T-cell (primary cell): ENCODE measurements around the gene FAM98A. TPM values are rescaled to one million over a fixed set of nuclear protein-coding genes. Genes with fewer than 3 reads are reported as not detected.

ENCODE experiments used
- ATAC-seq, 4 experiments: fragments of 200-7000 bp in 3 of 4; fragments of 150-1000 bp in 1 of 4; cut with Tn5 transposase; replicated peaks in 1 of 4; 1 replicate in 3 of 4; 2 replicates in 1 of 4; pipeline ENCODE4 v1.10.0; 2021; ENCODE audit warnings: moderate library complexity in 3 of 4, mild to moderate bottlenecking in 2 of 4, moderate number of reproducible peaks in 1 of 4
- CTCF ChIA-PET, 2 donors: fragments of 300-600 bp; sonication (Branson Sonifier 250); formaldehyde crosslinking; loops; one replicate each; lab custom pipeline; 2022; ENCODE audit warnings: antibody characterized with exemption in 2 of 2; lab: Charles Lee
- POLR2A ChIA-PET, 2 donors: fragments of 300-600 bp; sonication (Branson Sonifier 250); formaldehyde crosslinking; loops; one replicate each; lab custom pipeline; 2022; ENCODE audit warnings: antibody characterized with exemption in 2 of 2; lab: Charles Lee
- DNase-seq, 35 experiments: peaks; one replicate each; pipeline versions ENCODE4 v3.0.0 to v3.0.0-alpha.2; 2013 to 2023
- H3K27ac ChIP-seq: one replicate; pipeline ENCODE4 v1.5.1; 2013; ENCODE audit warnings: low read length
- H3K27me3 ChIP-seq, 2 experiments: replicated peaks in 1 of 2; 1 replicate in 1 of 2; 2 replicates in 1 of 2; pipeline versions ENCODE4 v1.6.1 to v1.7.0; 2013; ENCODE audit warnings: low read length in 1 of 2, mixed read lengths in 1 of 2; ENCODE audit not compliant: control insufficient read depth in 2 of 2, insufficient read depth in 2 of 2; ENCODE audit errors: extremely low read depth in 1 of 2
- H3K36me3 ChIP-seq, 2 donors: 1 replicate in 1 of 2; 2 replicates in 1 of 2; pipeline versions ENCODE4 v1.6.1 to v1.7.0; 2013; ENCODE audit warnings: low read length in 1 of 2; ENCODE audit not compliant: control insufficient read depth in 2 of 2, insufficient read depth in 1 of 2; ENCODE audit errors: extremely low read depth in 1 of 2
- H3K4me1 ChIP-seq, 2 experiments: 1 replicate in 1 of 2; 2 replicates in 1 of 2; pipeline versions ENCODE4 v1.6.1 to v1.7.0; 2013; ENCODE audit warnings: low read length in 2 of 2, mixed read lengths in 1 of 2; ENCODE audit not compliant: insufficient read depth in 2 of 2, control insufficient read depth in 1 of 2; ENCODE audit errors: extremely low read depth in 1 of 2
- H3K4me3 ChIP-seq, 2 donors: 1 replicate in 1 of 2; 2 replicates in 1 of 2; pipeline versions ENCODE4 v1.5.1 to v1.7.0; 2013; ENCODE audit warnings: mild to moderate bottlenecking in 2 of 2, low read length in 1 of 2, moderate library complexity in 1 of 2; ENCODE audit not compliant: control insufficient read depth in 1 of 2; ENCODE audit errors: extremely low read depth in 1 of 2
- H3K9me3 ChIP-seq: 2 replicates; pipeline ENCODE4 v1.7.0; 2013
- H3K27ac Mint-ChIP-seq, 2 donors: one replicate each; pipeline ENCODE4 v1.8.0; 2020 to 2021; ENCODE audit warnings: mild to moderate bottlenecking in 2 of 2, mixed read lengths in 2 of 2
- H3K27me3 Mint-ChIP-seq, 2 donors: one replicate each; pipeline ENCODE4 v1.8.0; 2021 to 2022; ENCODE audit warnings: mixed read lengths in 2 of 2
- H3K36me3 Mint-ChIP-seq: one replicate; pipeline ENCODE4 v1.8.0; 2021; ENCODE audit warnings: mixed read lengths
- H3K4me1 Mint-ChIP-seq, 3 donors: one replicate each; pipeline ENCODE4 v1.8.0; 2020 to 2022; ENCODE audit warnings: mixed read lengths in 3 of 3, mild to moderate bottlenecking in 1 of 3
- H3K4me3 Mint-ChIP-seq, 3 donors: one replicate each; pipeline ENCODE4 v1.8.0; 2020 to 2022; ENCODE audit warnings: mild to moderate bottlenecking in 3 of 3, mixed read lengths in 3 of 3, moderate library complexity in 3 of 3
- H3K9me3 Mint-ChIP-seq, 3 donors: one replicate each; pipeline ENCODE4 v1.8.0; 2020 to 2022; ENCODE audit warnings: mixed read lengths in 3 of 3
- WGBS: methylation state at CpG from one replicate; pipeline ENCODE4 v1.1.5; 2013; ENCODE audit warnings: missing lambda C conversion rate; ENCODE audit not compliant: insufficient coverage; 5-methylcytosine and 5-hydroxymethylcytosine counted together
- total RNA-seq, 35 experiments: library from RNA in 6 of 35; stranded (reverse) in 6 of 35; fragments of 120-200 nt in 1 of 35; gene quantifications; one replicate each; pipeline versions ENCODE4 v1.2.1 to v1.2.4 and lab custom pipeline; 2013 to 2026

Gene FAM98A
- total RNA-seq, 5 donors from 2014 or later (not counting 1 experiment from before 2014, with no cell fraction given) = 16.1 to 36.2 (median 34.5) TPM

DNA sequence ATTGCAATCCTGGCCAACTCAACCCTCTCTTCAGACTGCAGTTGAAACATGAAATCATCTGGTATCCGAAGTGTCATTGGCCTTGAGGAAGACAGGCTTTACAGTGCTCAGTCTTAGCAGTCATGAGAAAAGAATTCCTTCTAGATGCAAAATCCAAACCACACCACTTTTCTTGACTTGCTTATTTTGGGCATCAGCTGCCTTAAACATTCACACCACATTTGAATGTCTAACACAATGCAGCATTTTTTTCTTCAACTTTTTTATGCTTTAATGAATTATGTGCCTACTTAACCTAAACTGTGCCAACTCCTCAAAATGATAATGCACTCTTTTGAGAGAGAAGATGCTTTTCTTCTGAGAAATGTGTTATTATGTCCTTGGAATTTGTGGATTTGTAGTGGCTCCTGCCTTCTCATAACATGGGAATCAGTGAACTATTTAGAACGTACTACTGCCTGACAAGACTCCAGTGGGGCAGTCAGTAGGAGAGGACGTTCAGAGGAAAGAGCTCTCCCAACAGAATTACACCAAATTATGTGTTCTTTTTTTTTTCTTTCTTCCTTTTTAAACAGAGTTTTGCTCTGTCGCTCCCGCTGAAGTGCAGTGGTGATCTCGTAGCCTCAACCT is 3.2 kb upstream of the FAM98A start:
- H3K27me3 Mint-ChIP-seq = no peaks in the 10 kb centered on the region
- H3K4me3 ChIP-seq = no peak overlapping the region
- no peak overlapping the region for H3K27ac Mint-ChIP-seq
- no peaks in the 10 kb centered on the region for H3K36me3 ChIP-seq
- WGBS = 86% methylated on average over 4 of the region's 6 CpGs
- DNase-seq (no peak), ATAC-seq (no peak)
- no peaks in the 10 kb centered on the region for H3K36me3 Mint-ChIP-seq
- H3K27ac ChIP-seq = no peak overlapping the region
- peaks cover 4 to 9% of the 10 kb centered on the region in 2 experiments for H3K4me1 ChIP-seq
- ChIA-PET POLR2A (no interaction called here), CTCF (no interaction called here)
- peaks cover 21 to 27% (median 23%) of the 10 kb centered on the region in 3 donors for H3K4me1 Mint-ChIP-seq
- no peak overlapping the region for H3K4me3 Mint-ChIP-seq
- no peaks in the 10 kb centered on the region for H3K9me3 Mint-ChIP-seq
- H3K27me3 ChIP-seq = no peaks in the 10 kb centered on the region
- H3K9me3 ChIP-seq = no peaks in the 10 kb centered on the region

- Histone ChIP-seq H3K9me3 (no peaks in the 10 kb centered on the region), H3K4me3 (peak overlapping the region; percentile 84 to 95), H3K27ac (peak overlapping the region; percentile 36), H3K36me3 (peaks cover 0 to 4% of the 10 kb centered on the region in 2 donors), H3K4me1 (peaks cover 9 to 13% of the 10 kb centered on the region in 2 experiments), H3K27me3 (no peaks in the 10 kb centered on the region)
- CTCF ChIA-PET = interaction anchor here (0.8 to 2.9 kb wide), 5 partner anchors 9 to 124 kb away, joined by 3 to 31 read pairs (median 5); partner anchors contain the start of gene RASGRP3 (in 1 of the 2)
- no peaks in the 10 kb centered on the region for H3K9me3 Mint-ChIP-seq
- peaks cover 6% of the 10 kb centered on the region for H3K36me3 Mint-ChIP-seq
- POLR2A ChIA-PET = interaction anchor here in 1 of 2 donors (1.4 to 1.5 kb wide), 2 partner anchors 122 to 124 kb away, joined by 4 to 6 read pairs; no protein-coding TSS in a partner anchor
- peak overlapping the region; percentile 91 to 99 for H3K27ac Mint-ChIP-seq
- peak overlapping the region; percentile 90 to 100 (median 92) for H3K4me3 Mint-ChIP-seq
- DNase-seq (no peak), ATAC-seq (no peak)
- no peaks in the 10 kb centered on the region for H3K27me3 Mint-ChIP-seq
- H3K4me1 Mint-ChIP-seq = peaks cover 31 to 42% (median 36%) of the 10 kb centered on the region in 3 donors
- WGBS = 67% methylated on average over 2 of the region's 3 CpGs
Observed at GRCh38 chr2:33599943-33600192, 769 bp upstream of the FAM98A start.

DNA sequence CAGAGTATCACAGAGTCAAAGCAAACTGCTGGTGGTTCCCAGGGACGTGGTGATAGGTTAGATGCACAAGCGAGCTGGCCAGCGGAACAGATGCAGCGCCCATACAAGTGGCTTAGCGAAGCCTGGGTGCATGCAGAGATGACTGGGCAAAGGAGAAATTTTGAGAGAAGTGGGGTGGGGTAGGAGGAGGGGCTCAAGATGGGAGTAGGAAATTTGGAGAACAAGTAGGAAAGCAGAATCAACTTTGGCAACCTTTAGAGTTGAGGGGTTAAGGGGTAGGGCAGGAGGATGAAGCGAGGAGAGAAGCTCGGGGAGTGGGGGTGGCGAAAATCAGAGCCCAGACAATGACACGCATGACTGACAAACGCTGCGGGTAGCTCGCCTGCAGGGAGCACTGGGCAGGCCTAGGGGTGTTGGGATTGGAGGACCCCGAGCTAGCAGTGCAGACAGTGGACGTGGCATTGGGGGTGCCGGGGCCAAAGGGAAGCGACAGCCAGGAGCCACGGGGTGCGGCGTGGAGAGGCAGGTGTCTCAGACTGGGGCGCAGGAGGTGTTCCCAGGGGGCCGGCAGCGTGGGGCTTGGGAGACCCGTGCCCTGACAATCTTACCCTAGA is 431 bp downstream of the FAM98A start:
- Mint-ChIP-seq H3K4me3 (peak overlapping the region; percentile 90 to 100 (median 92)), H3K4me1 (peaks cover 38 to 50% (median 43%) of the 10 kb centered on the region in 3 donors), H3K9me3 (no peaks in the 10 kb centered on the region), H3K27me3 (no peaks in the 10 kb centered on the region), H3K27ac (peak overlapping the region; percentile 91 to 99), H3K36me3 (peaks cover 13% of the 10 kb centered on the region)
- 1% methylated on average over 14 of the region's 23 CpGs for WGBS
- Histone ChIP-seq H3K36me3 (peaks cover 0 to 13% of the 10 kb centered on the region in 2 donors), H3K4me1 (peaks cover 9 to 13% of the 10 kb centered on the region in 2 experiments), H3K9me3 (no peaks in the 10 kb centered on the region), H3K27me3 (no peaks in the 10 kb centered on the region), H3K27ac (peak overlapping the region; percentile 72), H3K4me3 (peak overlapping the region; percentile 84 to 95)
- DNase-seq (peak in 30 of 35 experiments; percentile 0 to 52 (median 18)), ATAC-seq (peak; percentile 2 to 15 (median 4))
- POLR2A ChIA-PET = interaction anchor here (0.5 to 1.5 kb wide), 4 partner anchors 15 to 856 kb away, joined by 3 to 7 read pairs (median 5); no protein-coding TSS in a partner anchor
- CTCF ChIA-PET = interaction anchor here (0.5 to 2.9 kb wide), 6 partner anchors 10 to 1666 kb away, joined by 3 to 31 read pairs (median 4); partner anchors contain the start of gene RASGRP3 (in 1 of the 2)

GRCh38 chr2:33597026-33597425 is 2.1 kb downstream of the FAM98A start:
- Histone ChIP-seq H3K27me3 (no peaks in the 10 kb centered on the region), H3K9me3 (no peaks in the 10 kb centered on the region), H3K27ac (no peak overlapping the region), H3K4me3 (no peak overlapping the region), H3K36me3 (peaks cover 3 to 26% of the 10 kb centered on the region in 2 donors), H3K4me1 (peaks cover 9 to 17% of the 10 kb centered on the region in 2 experiments)
- ATAC-seq = no peak
- WGBS = no CpG with 5 or more reads among the region's 3 CpGs
- H3K36me3 Mint-ChIP-seq = peaks cover 25% of the 10 kb centered on the region
- ChIA-PET CTCF (interaction anchor here in 1 of 2 donors (2.9 kb wide), 1 partner anchor 121 kb away, joined by 26 read pairs; the partner anchor contains the start of gene RASGRP3), POLR2A (no interaction called here)
- H3K27me3 Mint-ChIP-seq = no peaks in the 10 kb centered on the region
- H3K27ac Mint-ChIP-seq = no peak overlapping the region
- H3K4me3 Mint-ChIP-seq = peak overlapping the region in 1 of 3 donors; percentile 90
- peaks cover 49 to 52% (median 50%) of the 10 kb centered on the region in 3 donors for H3K4me1 Mint-ChIP-seq
- H3K9me3 Mint-ChIP-seq = no peaks in the 10 kb centered on the region
- DNase-seq = no peak

DNA sequence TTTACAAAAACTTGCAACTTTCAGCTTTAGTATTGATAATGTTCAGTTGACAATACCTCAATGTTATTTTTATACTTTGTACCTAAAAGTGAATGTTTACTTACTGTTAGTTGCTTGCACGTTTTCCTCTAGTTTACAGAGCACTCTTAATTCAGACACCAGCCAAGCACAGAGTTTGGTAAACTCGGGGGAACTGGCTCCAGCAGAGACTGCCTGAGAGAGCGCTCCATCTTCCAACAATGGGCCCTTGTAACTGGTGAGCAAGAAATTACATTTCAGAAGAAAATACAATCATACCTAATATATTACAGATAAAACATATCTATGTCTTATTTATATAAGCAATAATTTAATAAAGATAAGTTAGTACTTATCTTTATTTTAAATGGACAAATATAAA is 3.7 kb downstream of the FAM98A start:
- H3K27me3 ChIP-seq = no peaks in the 10 kb centered on the region
- no peak overlapping the region for H3K4me3 Mint-ChIP-seq
- peaks cover 50 to 59% (median 54%) of the 10 kb centered on the region in 3 donors for H3K4me1 Mint-ChIP-seq
- peaks cover 9 to 17% of the 10 kb centered on the region in 2 experiments for H3K4me1 ChIP-seq
- no peaks in the 10 kb centered on the region for H3K9me3 ChIP-seq
- H3K36me3 ChIP-seq = peaks cover 3 to 35% of the 10 kb centered on the region in 2 donors
- DNase-seq = no peak
- H3K36me3 Mint-ChIP-seq = peaks cover 31% of the 10 kb centered on the region
- no peak overlapping the region for H3K4me3 ChIP-seq
- ChIA-PET POLR2A (no interaction called here), CTCF (interaction anchor here (0.7 to 1.6 kb wide), 3 partner anchors 12 to 118 kb away, joined by 3 to 8 read pairs (median 4); no protein-coding TSS in a partner anchor)
- H3K9me3 Mint-ChIP-seq = no peaks in the 10 kb centered on the region
- no CpG with 5 or more reads among the region's 3 CpGs for WGBS
- H3K27me3 Mint-ChIP-seq = no peaks in the 10 kb centered on the region
- H3K27ac ChIP-seq = no peak overlapping the region
- H3K27ac Mint-ChIP-seq = no peak overlapping the region
- no peak for ATAC-seq

- Mint-ChIP-seq H3K27me3 (no peaks in the 10 kb centered on the region), H3K27ac (no peak overlapping the region), H3K4me3 (no peak overlapping the region), H3K9me3 (no peaks in the 10 kb centered on the region), H3K36me3 (peaks cover 48% of the 10 kb centered on the region), H3K4me1 (peaks cover 19 to 21% (median 19%) of the 10 kb centered on the region in 3 donors)
- CTCF ChIA-PET = interaction anchor here in 1 of 2 donors (1.5 kb wide), 1 partner anchor 114 kb away, joined by 5 read pairs; no protein-coding TSS in a partner anchor
- Histone ChIP-seq H3K4me3 (no peak overlapping the region), H3K27me3 (no peaks in the 10 kb centered on the region), H3K9me3 (no peaks in the 10 kb centered on the region), H3K36me3 (peaks cover 11 to 74% of the 10 kb centered on the region in 2 donors), H3K4me1 (peaks cover 0 to 4% of the 10 kb centered on the region in 2 experiments), H3K27ac (no peak overlapping the region)
- POLR2A ChIA-PET = no interaction called here
- ATAC-seq = no peak
- DNase-seq = no peak
- WGBS = no CpG with 5 or more reads among the region's 1 CpG
Observed at GRCh38 chr2:33589444-33589843, 9.7 kb downstream of the FAM98A start.
